ENCODE measurements around the gene NACA. TPM values are rescaled to one million over a fixed set of nuclear protein-coding genes. Genes with fewer than 3 reads are reported as not detected.

The NACA gene
- total and polyA plus RNA-seq, 2 of the 13 experiments (the other 11 are each of a cell fraction or from before 2014, with no cell fraction given) = 799 to 1,700 TPM

DNA sequence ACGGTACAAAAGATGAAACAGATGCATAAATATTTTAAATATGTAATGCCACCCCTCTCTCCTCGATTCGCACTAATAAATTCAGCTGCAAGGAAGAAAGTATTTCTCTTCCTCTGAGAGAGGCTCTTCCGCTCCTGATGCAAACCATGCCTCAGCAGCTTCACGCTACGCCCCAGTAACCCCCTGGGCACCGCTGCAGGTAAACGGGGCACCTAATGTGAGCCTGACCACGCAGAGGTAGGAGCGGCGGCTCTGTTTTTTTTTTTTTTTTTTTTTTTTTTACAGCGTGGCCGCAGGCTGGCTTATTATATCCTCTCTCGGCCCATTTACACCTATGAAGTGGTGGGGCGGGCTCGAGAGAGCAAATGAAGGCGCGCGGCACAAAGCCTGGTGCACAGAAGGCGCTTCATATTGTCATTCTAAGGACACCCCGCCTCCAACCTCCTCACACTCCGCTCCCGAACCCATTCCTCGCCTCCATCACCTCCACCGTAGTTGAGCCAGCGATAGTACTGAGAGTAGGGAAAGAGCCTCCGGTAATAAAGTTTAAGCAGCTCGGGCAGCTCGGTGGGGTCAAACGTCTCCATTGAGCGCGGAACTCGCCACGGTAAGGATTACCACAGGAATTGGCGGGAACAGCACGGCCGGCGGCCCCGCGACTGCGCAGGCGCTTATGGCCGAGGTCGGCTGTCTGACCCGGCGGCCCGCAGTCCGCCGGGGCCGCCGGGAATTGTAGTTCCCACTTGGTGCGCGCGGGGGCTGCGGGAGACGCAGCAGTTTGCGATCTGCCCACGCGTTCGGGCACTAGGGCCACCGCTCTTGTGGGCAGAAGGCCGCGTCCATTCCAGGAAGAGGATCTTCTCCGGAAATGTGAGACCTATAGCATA, 26.9 kb upstream of the NACA start, which contains the start of gene PRIM1 (continued):
- TF ChIP-seq, protein P1, sequence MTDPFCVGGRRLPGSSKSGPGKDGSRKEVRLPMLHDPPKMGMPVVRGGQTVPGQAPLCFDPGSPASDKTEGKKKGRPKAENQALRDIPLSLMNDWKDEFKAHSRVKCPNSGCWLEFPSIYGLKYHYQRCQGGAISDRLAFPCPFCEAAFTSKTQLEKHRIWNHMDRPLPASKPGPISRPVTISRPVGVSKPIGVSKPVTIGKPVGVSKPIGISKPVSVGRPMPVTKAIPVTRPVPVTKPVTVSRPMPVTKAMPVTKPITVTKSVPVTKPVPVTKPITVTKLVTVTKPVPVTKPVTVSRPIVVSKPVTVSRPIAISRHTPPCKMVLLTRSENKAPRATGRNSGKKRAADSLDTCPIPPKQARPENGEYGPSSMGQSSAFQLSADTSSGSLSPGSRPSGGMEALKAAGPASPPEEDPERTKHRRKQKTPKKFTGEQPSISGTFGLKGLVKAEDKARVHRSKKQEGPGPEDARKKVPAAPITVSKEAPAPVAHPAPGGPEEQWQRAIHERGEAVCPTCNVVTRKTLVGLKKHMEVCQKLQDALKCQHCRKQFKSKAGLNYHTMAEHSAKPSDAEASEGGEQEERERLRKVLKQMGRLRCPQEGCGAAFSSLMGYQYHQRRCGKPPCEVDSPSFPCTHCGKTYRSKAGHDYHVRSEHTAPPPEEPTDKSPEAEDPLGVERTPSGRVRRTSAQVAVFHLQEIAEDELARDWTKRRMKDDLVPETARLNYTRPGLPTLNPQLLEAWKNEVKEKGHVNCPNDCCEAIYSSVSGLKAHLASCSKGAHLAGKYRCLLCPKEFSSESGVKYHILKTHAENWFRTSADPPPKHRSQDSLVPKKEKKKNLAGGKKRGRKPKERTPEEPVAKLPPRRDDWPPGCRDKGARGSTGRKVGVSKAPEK (CRISPR knock-in tag; IDR thresholded peaks at IDR 0.05; ENCODE audit: borderline replicate concordance) = no peak
- TF ChIP-seq TCF7 (IDR thresholded peaks at IDR 0.05; ENCODE audit: low read depth) = no peak
- TF ChIP-seq, protein P2, sequence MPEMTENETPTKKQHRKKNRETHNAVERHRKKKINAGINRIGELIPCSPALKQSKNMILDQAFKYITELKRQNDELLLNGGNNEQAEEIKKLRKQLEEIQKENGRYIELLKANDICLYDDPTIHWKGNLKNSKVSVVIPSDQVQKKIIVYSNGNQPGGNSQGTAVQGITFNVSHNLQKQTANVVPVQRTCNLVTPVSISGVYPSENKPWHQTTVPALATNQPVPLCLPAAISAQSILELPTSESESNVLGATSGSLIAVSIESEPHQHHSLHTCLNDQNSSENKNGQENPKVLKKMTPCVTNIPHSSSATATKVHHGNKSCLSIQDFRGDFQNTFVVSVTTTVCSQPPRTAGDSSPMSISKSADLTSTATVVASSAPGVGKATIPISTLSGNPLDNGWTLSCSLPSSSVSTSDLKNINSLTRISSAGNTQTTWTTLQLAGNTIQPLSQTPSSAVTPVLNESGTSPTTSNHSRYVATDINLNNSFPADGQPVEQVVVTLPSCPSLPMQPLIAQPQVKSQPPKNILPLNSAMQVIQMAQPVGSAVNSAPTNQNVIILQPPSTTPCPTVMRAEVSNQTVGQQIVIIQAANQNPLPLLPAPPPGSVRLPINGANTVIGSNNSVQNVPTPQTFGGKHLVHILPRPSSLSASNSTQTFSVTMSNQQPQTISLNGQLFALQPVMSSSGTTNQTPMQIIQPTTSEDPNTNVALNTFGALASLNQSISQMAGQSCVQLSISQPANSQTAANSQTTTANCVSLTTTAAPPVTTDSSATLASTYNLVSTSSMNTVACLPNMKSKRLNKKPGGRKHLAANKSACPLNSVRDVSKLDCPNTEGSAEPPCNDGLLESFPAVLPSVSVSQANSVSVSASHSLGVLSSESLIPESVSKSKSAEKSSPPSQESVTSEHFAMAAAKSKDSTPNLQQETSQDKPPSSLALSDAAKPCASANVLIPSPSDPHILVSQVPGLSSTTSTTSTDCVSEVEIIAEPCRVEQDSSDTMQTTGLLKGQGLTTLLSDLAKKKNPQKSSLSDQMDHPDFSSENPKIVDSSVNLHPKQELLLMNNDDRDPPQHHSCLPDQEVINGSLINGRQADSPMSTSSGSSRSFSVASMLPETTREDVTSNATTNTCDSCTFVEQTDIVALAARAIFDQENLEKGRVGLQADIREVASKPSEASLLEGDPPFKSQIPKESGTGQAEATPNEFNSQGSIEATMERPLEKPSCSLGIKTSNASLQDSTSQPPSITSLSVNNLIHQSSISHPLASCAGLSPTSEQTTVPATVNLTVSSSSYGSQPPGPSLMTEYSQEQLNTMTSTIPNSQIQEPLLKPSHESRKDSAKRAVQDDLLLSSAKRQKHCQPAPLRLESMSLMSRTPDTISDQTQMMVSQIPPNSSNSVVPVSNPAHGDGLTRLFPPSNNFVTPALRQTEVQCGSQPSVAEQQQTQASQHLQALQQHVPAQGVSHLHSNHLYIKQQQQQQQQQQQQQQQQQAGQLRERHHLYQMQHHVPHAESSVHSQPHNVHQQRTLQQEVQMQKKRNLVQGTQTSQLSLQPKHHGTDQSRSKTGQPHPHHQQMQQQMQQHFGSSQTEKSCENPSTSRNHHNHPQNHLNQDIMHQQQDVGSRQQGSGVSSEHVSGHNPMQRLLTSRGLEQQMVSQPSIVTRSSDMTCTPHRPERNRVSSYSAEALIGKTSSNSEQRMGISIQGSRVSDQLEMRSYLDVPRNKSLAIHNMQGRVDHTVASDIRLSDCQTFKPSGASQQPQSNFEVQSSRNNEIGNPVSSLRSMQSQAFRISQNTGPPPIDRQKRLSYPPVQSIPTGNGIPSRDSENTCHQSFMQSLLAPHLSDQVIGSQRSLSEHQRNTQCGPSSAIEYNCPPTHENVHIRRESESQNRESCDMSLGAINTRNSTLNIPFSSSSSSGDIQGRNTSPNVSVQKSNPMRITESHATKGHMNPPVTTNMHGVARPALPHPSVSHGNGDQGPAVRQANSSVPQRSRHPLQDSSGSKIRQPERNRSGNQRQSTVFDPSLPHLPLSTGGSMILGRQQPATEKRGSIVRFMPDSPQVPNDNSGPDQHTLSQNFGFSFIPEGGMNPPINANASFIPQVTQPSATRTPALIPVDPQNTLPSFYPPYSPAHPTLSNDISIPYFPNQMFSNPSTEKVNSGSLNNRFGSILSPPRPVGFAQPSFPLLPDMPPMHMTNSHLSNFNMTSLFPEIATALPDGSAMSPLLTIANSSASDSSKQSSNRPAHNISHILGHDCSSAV (CRISPR knock-in tag; IDR thresholded peaks at IDR 0.05; ENCODE audit: borderline replicate concordance) = no peak
- TF ChIP-seq NFE2 (CRISPR knock-in tag; IDR thresholded peaks at IDR 0.05) = no peak
- TF ChIP-seq ZNF446 (CRISPR knock-in tag; IDR thresholded peaks at IDR 0.05) = 0 out of 2 replicates have a peak, but pooled peaks have one; percentile 33
- peak; percentile 60; the same call in 1 of the 2 replicates for TF ChIP-seq EEA1 (CRISPR knock-in tag; IDR thresholded peaks at IDR 0.05; ENCODE audit: borderline replicate concordance)
- no peak for TF ChIP-seq ZNF615 (CRISPR knock-in tag; IDR thresholded peaks at IDR 0.05; ENCODE audit: borderline replicate concordance)
- no peak for TF ChIP-seq CHCHD3 (CRISPR knock-in tag; IDR thresholded peaks at IDR 0.05)
- peak; percentile 59; the same call in 1 of the 2 replicates for TF ChIP-seq RNF2 (conservative IDR thresholded peaks at IDR 0.05; ENCODE audit: low read depth)
- no peak for TF ChIP-seq ZNF264 (CRISPR knock-in tag; IDR thresholded peaks at IDR 0.05)
- TF ChIP-seq, protein P3, sequence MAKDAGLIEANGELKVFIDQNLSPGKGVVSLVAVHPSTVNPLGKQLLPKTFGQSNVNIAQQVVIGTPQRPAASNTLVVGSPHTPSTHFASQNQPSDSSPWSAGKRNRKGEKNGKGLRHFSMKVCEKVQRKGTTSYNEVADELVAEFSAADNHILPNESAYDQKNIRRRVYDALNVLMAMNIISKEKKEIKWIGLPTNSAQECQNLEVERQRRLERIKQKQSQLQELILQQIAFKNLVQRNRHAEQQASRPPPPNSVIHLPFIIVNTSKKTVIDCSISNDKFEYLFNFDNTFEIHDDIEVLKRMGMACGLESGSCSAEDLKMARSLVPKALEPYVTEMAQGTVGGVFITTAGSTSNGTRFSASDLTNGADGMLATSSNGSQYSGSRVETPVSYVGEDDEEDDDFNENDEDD (CRISPR knock-in tag; IDR thresholded peaks at IDR 0.05; ENCODE audit: borderline replicate concordance) = peak; percentile 97
- TF ChIP-seq, protein P4, sequence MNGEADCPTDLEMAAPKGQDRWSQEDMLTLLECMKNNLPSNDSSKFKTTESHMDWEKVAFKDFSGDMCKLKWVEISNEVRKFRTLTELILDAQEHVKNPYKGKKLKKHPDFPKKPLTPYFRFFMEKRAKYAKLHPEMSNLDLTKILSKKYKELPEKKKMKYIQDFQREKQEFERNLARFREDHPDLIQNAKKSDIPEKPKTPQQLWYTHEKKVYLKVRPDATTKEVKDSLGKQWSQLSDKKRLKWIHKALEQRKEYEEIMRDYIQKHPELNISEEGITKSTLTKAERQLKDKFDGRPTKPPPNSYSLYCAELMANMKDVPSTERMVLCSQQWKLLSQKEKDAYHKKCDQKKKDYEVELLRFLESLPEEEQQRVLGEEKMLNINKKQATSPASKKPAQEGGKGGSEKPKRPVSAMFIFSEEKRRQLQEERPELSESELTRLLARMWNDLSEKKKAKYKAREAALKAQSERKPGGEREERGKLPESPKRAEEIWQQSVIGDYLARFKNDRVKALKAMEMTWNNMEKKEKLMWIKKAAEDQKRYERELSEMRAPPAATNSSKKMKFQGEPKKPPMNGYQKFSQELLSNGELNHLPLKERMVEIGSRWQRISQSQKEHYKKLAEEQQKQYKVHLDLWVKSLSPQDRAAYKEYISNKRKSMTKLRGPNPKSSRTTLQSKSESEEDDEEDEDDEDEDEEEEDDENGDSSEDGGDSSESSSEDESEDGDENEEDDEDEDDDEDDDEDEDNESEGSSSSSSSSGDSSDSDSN (CRISPR knock-in tag; IDR thresholded peaks at IDR 0.05) = peak; percentile 56
- TF ChIP-seq ARHGAP35 (CRISPR knock-in tag; IDR thresholded peaks at IDR 0.05; ENCODE audit: borderline replicate concordance) = no peak
